ENCODE data around the gene FAM98B.

GRCh38 chr15:38408576-38408975, 45.4 kb upstream of the FAM98B start:
- TF ChIP-seq CTCF (optimal IDR thresholded peaks at IDR 0.05 in 1 of 3, IDR thresholded peaks at IDR 0.05 in 1 of 3, conservative IDR thresholded peaks at IDR 0.05 in 1 of 3; ENCODE audit: extremely low read depth in 1 of 3, insufficient read depth in 2 of 3, low read length in 3 of 3) (no peak), EZH2 (IDR thresholded peaks at IDR 0.05; ENCODE audit: low read length) (no peak)
